Measurements from ENCODE around the gene FNDC3B. TPM values are rescaled to one million over a fixed set of nuclear protein-coding genes. Genes with fewer than 3 reads are reported as not detected.

FNDC3B gene
- total RNA-seq, 5 donors from 2014 or later (not counting 1 experiment from before 2014, with no cell fraction given): 18.1 to 46.5 (median 23.5) TPM

DNA sequence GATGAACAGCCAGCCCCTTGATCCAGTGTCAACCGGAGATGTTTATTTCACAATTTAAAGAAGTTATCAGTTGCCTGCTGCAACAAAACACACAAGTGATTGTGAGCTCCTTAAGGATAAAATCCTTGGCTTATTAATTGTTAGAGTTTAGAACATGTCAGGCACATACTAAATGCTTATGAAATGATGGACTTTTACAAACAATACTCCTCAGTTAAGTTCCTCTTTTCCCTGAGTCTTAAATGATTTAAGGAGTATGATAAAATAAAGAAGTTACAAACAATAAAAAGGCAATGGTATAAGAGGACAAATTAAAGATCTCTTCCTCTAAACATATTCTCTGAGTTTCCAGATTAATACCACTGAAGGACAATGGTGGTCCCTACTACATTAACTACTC lies 403.2 kb downstream of the FNDC3B start:
- Mint-ChIP-seq H3K4me1 (peaks cover 8 to 11% (median 10%) of the 10 kb centered on the region in 3 donors), H3K36me3 (no peaks in the 10 kb centered on the region), H3K27me3 (peaks cover 60 to 75% of the 10 kb centered on the region in 2 donors), H3K4me3 (no peak overlapping the region), H3K27ac (no peak overlapping the region), H3K9me3 (no peaks in the 10 kb centered on the region)
- Histone ChIP-seq H3K9me3 (no peaks in the 10 kb centered on the region), H3K27ac (ENCODE audit: low read length) (no peak overlapping the region), H3K4me1 (ENCODE audit: control insufficient read depth in 1 of 2, extremely low read depth in 1 of 2, insufficient read depth in 2 of 2, low read length in 2 of 2) (peaks cover 1 to 3% of the 10 kb centered on the region in 2 experiments), H3K27me3 (replicated peaks in 1 of 2; ENCODE audit: control insufficient read depth in 2 of 2, extremely low read depth in 1 of 2, insufficient read depth in 2 of 2, low read length in 1 of 2) (peaks cover 12 to 16% of the 10 kb centered on the region in 2 experiments), H3K4me3 (ENCODE audit: control insufficient read depth in 1 of 2, extremely low read depth in 1 of 2, low read length in 1 of 2) (no peak overlapping the region), H3K36me3 (ENCODE audit: control insufficient read depth in 2 of 2, extremely low read depth in 1 of 2, insufficient read depth in 1 of 2, low read length in 1 of 2) (no peaks in the 10 kb centered on the region)
- DNase-seq (no peak), ATAC-seq (replicated peaks in 1 of 4) (no peak)
- ChIA-PET CTCF (no interaction called here), POLR2A (interaction anchor here in 1 of 2 donors (0.6 kb wide), 1 partner anchor 381 kb away, joined by 3 read pairs; no protein-coding TSS in a partner anchor)
- WGBS (ENCODE audit: insufficient coverage): no CpG with 5 or more reads among the region's 1 CpG

DNA sequence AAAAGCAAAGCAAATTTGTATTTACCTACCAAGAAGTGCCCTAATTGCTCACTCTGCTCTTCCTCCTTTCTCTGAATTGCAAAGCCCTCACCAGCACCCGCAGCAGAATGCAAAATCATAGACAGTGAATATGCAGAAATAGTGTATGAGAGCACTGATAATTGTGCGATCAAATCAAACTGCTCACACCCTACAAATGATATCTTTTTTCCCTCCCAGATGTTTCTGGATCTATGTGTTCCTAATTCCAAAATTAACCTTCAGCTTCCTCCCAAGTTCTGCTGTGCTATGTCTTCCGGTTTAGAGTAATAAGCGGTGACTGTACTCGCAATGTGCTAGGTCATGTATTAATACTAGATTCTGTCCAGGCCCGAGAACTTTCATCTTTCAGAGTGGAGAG lies 405.4 kb downstream of the FNDC3B start:
- Histone ChIP-seq H3K9me3 (no peaks in the 10 kb centered on the region), H3K36me3 (ENCODE audit: control insufficient read depth in 2 of 2, extremely low read depth in 1 of 2, insufficient read depth in 1 of 2, low read length in 1 of 2) (no peaks in the 10 kb centered on the region), H3K27me3 (replicated peaks in 1 of 2; ENCODE audit: control insufficient read depth in 2 of 2, extremely low read depth in 1 of 2, insufficient read depth in 2 of 2, low read length in 1 of 2) (peaks cover 22 to 30% of the 10 kb centered on the region in 2 experiments), H3K27ac (ENCODE audit: low read length) (no peak overlapping the region), H3K4me3 (ENCODE audit: control insufficient read depth in 1 of 2, extremely low read depth in 1 of 2, low read length in 1 of 2) (no peak overlapping the region), H3K4me1 (ENCODE audit: control insufficient read depth in 1 of 2, extremely low read depth in 1 of 2, insufficient read depth in 2 of 2, low read length in 2 of 2) (peaks cover 3 to 25% of the 10 kb centered on the region in 2 experiments)
- Mint-ChIP-seq H3K4me1 (peaks cover 31 to 33% (median 32%) of the 10 kb centered on the region in 3 donors), H3K27ac (no peak overlapping the region), H3K36me3 (no peaks in the 10 kb centered on the region), H3K9me3 (no peaks in the 10 kb centered on the region), H3K27me3 (peaks cover 68 to 82% of the 10 kb centered on the region in 2 donors), H3K4me3 (no peak overlapping the region)
- ATAC-seq (replicated peaks in 1 of 4) (no peak), DNase-seq (no peak)
- CTCF ChIA-PET: no interaction called here
- WGBS (ENCODE audit: insufficient coverage): 68% methylated on average over 4 of the region's 6 CpGs
- POLR2A ChIA-PET: no interaction called here

DNA sequence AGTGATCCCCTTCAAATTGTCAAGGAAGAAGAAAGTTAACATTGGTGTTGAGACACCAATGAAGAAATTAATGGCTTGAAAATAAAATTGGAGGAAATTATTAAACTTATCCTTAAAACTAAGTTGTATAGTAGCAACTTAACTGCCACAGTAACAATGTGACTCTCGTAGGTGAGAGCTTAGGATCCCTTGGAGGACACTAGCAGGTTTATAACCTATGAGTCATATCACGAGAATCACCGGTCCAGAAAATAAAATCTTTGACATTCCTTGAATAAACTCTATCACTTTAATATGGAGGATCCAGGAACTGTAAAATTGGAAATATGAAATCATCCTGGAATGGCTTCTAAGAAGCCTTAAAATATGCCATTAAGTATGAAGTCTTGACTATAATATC lies 406.8 kb downstream of the FNDC3B start:
- H3K4me1 ChIP-seq (ENCODE audit: control insufficient read depth in 1 of 2, extremely low read depth in 1 of 2, insufficient read depth in 2 of 2, low read length in 2 of 2): peaks cover 3 to 26% of the 10 kb centered on the region in 2 experiments
- H3K27me3 Mint-ChIP-seq: peaks cover 63 to 78% of the 10 kb centered on the region in 2 donors
- H3K4me3 Mint-ChIP-seq: no peak overlapping the region
- H3K27me3 ChIP-seq (replicated peaks in 1 of 2; ENCODE audit: control insufficient read depth in 2 of 2, extremely low read depth in 1 of 2, insufficient read depth in 2 of 2, low read length in 1 of 2): peaks cover 25 to 37% of the 10 kb centered on the region in 2 experiments
- ATAC-seq (replicated peaks in 1 of 4) (no peak), DNase-seq (no peak)
- H3K4me1 Mint-ChIP-seq: peaks cover 32 to 38% (median 36%) of the 10 kb centered on the region in 3 donors
- WGBS (ENCODE audit: insufficient coverage): no CpG with 5 or more reads among the region's 3 CpGs
- CTCF ChIA-PET: interaction anchor here (0.5 to 0.6 kb wide), 2 partner anchors 82 to 222 kb away, joined by 3 read pairs; no protein-coding TSS in a partner anchor
- H3K27ac ChIP-seq (ENCODE audit: low read length): no peak overlapping the region
- H3K9me3 Mint-ChIP-seq: no peaks in the 10 kb centered on the region
- H3K4me3 ChIP-seq (ENCODE audit: control insufficient read depth in 1 of 2, extremely low read depth in 1 of 2, low read length in 1 of 2): no peak overlapping the region
- H3K36me3 Mint-ChIP-seq: no peaks in the 10 kb centered on the region
- POLR2A ChIA-PET: no interaction called here
- no peaks in the 10 kb centered on the region for H3K9me3 ChIP-seq
- H3K27ac Mint-ChIP-seq: no peak overlapping the region
- no peaks in the 10 kb centered on the region for H3K36me3 ChIP-seq (ENCODE audit: control insufficient read depth in 2 of 2, extremely low read depth in 1 of 2, insufficient read depth in 1 of 2, low read length in 1 of 2)

DNA sequence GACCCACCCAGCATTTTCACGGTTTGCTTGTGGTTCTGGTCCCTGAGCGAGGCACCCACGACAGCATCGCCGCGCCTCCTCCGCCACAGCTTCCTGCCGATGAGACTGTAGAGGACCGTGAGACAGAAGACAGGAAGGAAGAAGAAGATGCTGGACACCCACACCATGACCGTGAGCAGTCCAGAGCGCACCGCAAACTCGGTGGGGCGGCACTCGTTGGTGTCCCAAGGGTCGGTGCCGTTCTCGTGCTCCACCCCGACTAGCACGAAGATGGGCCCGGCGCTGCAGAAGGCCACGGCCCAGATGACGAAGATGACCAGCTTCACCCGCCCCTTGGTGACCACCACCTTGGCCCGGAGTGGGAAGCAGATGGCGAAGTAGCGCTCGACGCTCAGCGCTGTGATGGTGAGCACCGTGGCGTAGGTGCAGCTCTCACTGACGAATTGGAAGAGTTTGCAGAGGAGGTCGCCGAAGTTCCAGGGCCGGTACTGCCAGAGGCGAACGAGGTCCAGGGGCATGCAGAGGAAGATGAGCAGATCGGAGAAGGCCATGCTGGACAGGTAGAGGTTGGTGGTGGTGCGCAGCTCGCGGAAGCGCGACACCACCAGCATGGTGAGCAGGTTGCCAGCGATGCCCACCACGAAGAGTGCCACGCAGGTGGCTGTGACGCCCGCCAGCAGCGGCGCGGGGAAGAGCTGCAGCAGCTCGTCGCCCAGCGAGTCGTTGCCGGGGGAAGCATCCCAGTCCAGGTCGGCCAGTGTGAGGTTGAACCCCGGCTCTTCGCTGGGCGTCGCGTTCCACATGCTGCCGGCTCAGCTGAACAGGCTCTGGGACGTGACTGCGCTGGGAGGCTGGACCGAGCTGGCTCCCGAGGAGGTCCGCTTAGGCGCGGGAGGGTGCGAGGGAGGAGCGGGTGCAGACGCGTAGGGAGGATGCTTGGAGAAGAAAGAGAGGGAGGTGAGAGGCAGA lies 408.5 kb downstream of the FNDC3B start, which contains the start of gene GHSR:
Gene GHSR (minus strand): TSS at position 846 of the 969 bp plus-strand sequence. CDS start 43 bp downstream, at position 803.
- Histone ChIP-seq H3K9me3 (no peaks in the 10 kb centered on the region), H3K36me3 (ENCODE audit: control insufficient read depth in 2 of 2, extremely low read depth in 1 of 2, insufficient read depth in 1 of 2, low read length in 1 of 2) (no peaks in the 10 kb centered on the region), H3K27me3 (replicated peaks in 1 of 2; ENCODE audit: control insufficient read depth in 2 of 2, extremely low read depth in 1 of 2, insufficient read depth in 2 of 2, low read length in 1 of 2) (peaks cover 23 to 37% of the 10 kb centered on the region in 2 experiments), H3K27ac (ENCODE audit: low read length) (no peak within 1 kb of the TSS), H3K4me1 (ENCODE audit: control insufficient read depth in 1 of 2, extremely low read depth in 1 of 2, insufficient read depth in 2 of 2, low read length in 2 of 2) (peaks cover 3 to 26% of the 10 kb centered on the region in 2 experiments), H3K4me3 (ENCODE audit: control insufficient read depth in 1 of 2, extremely low read depth in 1 of 2, low read length in 1 of 2) (peak within 1 kb of the TSS; percentile 21 to 40)
- H3K27ac Mint-ChIP-seq: peak within 1 kb of the TSS in 1 of 2 donors; percentile 21
- peak in 7 of 35 experiments; percentile 3 to 24 (median 10) for DNase-seq
- ChIA-PET POLR2A (no interaction called here), CTCF (interaction anchor here in 1 of 2 donors (0.9 kb wide), 1 partner anchor 11 kb away, joined by 3 read pairs; no protein-coding TSS in a partner anchor)
- peak; percentile 27 to 55 (median 54) for ATAC-seq (replicated peaks in 1 of 4)
- peaks cover 64 to 70% of the 10 kb centered on the region in 2 donors for H3K27me3 Mint-ChIP-seq
- no peaks in the 10 kb centered on the region for H3K9me3 Mint-ChIP-seq
- WGBS (ENCODE audit: insufficient coverage): 10% methylated on average over 70 of the region's 76 CpGs
- H3K4me1 Mint-ChIP-seq: peaks cover 32 to 38% (median 36%) of the 10 kb centered on the region in 3 donors
- H3K4me3 Mint-ChIP-seq: peak within 1 kb of the TSS; percentile 56 to 74 (median 71)
- no peaks in the 10 kb centered on the region for H3K36me3 Mint-ChIP-seq

DNA sequence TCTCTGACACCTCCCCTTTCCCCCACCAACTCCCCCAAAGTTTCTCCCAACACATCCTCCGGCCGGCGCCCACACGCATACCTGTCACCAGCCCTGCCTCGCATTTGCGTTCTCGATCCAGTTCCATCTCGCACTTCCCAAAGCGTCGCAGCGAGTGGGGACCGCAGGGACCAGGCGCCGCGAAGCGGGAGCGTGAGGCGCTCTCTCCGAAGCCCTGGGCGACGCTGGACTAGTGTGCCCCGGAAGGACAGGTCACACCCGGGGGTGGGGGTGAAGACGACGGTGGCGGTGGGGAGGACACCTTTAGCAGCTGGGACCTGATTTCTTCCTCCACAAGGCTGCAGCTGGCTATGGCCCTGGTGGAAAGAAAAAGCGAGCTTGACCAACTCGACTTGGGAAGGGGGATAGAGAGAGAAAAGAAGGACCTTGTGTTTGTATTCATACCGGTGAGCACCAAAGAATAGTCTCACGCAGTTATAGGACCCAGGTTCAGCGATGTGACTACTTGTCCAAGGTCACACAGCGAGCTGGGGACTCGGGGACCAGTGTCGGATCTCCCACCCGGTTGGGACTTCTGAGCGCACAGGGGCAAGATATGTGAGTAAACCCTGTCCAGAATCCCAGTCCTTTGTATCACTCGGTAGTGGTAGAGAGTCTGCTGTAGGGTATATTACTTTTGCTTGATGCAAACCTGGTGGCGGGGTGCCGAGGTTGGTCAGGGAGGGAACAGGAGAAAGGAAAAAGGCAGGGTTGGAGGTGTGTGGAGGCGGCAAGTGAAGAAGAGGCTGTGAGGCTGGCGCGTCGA lies 409.5 kb downstream of the FNDC3B start:
- WGBS (ENCODE audit: insufficient coverage): 14% methylated on average over 43 of the region's 43 CpGs
- ChIA-PET CTCF (no interaction called here), POLR2A (no interaction called here)
- Histone ChIP-seq H3K36me3 (ENCODE audit: control insufficient read depth in 2 of 2, extremely low read depth in 1 of 2, insufficient read depth in 1 of 2, low read length in 1 of 2) (no peaks in the 10 kb centered on the region), H3K4me3 (ENCODE audit: control insufficient read depth in 1 of 2, extremely low read depth in 1 of 2, low read length in 1 of 2) (peak overlapping the region in 1 of 2 donors; percentile 2), H3K4me1 (ENCODE audit: control insufficient read depth in 1 of 2, extremely low read depth in 1 of 2, insufficient read depth in 2 of 2, low read length in 2 of 2) (peaks cover 3 to 26% of the 10 kb centered on the region in 2 experiments), H3K27me3 (replicated peaks in 1 of 2; ENCODE audit: control insufficient read depth in 2 of 2, extremely low read depth in 1 of 2, insufficient read depth in 2 of 2, low read length in 1 of 2) (peaks cover 23 to 37% of the 10 kb centered on the region in 2 experiments), H3K27ac (ENCODE audit: low read length) (no peak overlapping the region), H3K9me3 (no peaks in the 10 kb centered on the region)
- DNase-seq: no peak
- Mint-ChIP-seq H3K4me1 (peaks cover 32 to 38% (median 36%) of the 10 kb centered on the region in 3 donors), H3K27me3 (peaks cover 66 to 68% of the 10 kb centered on the region in 2 donors), H3K36me3 (no peaks in the 10 kb centered on the region), H3K4me3 (peak overlapping the region in 1 of 3 donors; percentile 74), H3K27ac (no peak overlapping the region), H3K9me3 (no peaks in the 10 kb centered on the region)
- no peak for ATAC-seq (replicated peaks in 1 of 4)

Data from T-cell (primary cell).